GM18867 (cell line): Measurements from ENCODE around the gene CLNK.

Experiments
- ATAC-seq: cut with Tn5 transposase; IDR thresholded peaks from one replicate; pipeline ENCODE4 v1.9.1; 2021; ENCODE audit warnings: mild to moderate bottlenecking, moderate library complexity; ENCODE audit not compliant: unreplicated experiment

The CLNK gene

GRCh38 chr4:10701702-10702460, 17.3 kb upstream of the CLNK start:
- ATAC-seq: no peak

GRCh38 chr4:10701161-10701560, 16.6 kb upstream of the CLNK start:
- no peak for ATAC-seq

GRCh38 chr4:10698172-10698571, 13.6 kb upstream of the CLNK start:
- no peak for ATAC-seq

- ATAC-seq: no peak
Observed at GRCh38 chr4:10697086-10697485, 12.5 kb upstream of the CLNK start.

GRCh38 chr4:10696253-10696652, 11.7 kb upstream of the CLNK start:
- ATAC-seq: no peak

GRCh38 chr4:10694828-10695209, 10.3 kb upstream of the CLNK start:
- no peak for ATAC-seq

GRCh38 chr4:10694151-10694827, 9.7 kb upstream of the CLNK start:
- ATAC-seq: no peak

GRCh38 chr4:10691651-10692050, 7.1 kb upstream of the CLNK start:
- no peak for ATAC-seq

GRCh38 chr4:10690185-10690907, 5.8 kb upstream of the CLNK start:
- ATAC-seq: no peak

GRCh38 chr4:10688846-10689245, 4.3 kb upstream of the CLNK start:
- ATAC-seq: no peak

GRCh38 chr4:10688022-10688421, 3.5 kb upstream of the CLNK start:
- ATAC-seq: no peak

GRCh38 chr4:10687526-10687925, 3.0 kb upstream of the CLNK start:
- ATAC-seq: no peak

GRCh38 chr4:10682397-10682796, 2.2 kb downstream of the CLNK start:
- ATAC-seq: no peak

- peak; percentile 38 for ATAC-seq
Observed at GRCh38 chr4:10677796-10678497, 6.6 kb downstream of the CLNK start.

GRCh38 chr4:10673817-10674369, 10.7 kb downstream of the CLNK start:
- peak; percentile 66 for ATAC-seq

- no peak for ATAC-seq
Observed at GRCh38 chr4:10672379-10672778, 12.2 kb downstream of the CLNK start.

- ATAC-seq: no peak
Observed at GRCh38 chr4:10671799-10672198, 12.8 kb downstream of the CLNK start.

- ATAC-seq: peak; percentile 92
Observed at GRCh38 chr4:10671366-10671765, 13.2 kb downstream of the CLNK start.

GRCh38 chr4:10670321-10670720, 14.2 kb downstream of the CLNK start:
- no peak for ATAC-seq

- no peak for ATAC-seq
Observed at GRCh38 chr4:10667701-10668326, 16.8 kb downstream of the CLNK start.

GRCh38 chr4:10666616-10667015, 18.0 kb downstream of the CLNK start:
- no peak for ATAC-seq
